GM18499 (cell line): ENCODE results near the gene PSMD14.
A peak's percentile ranks its signal among the peaks of the same experiment; 100 is the strongest.
"Not testable (repeated sequence)": the region's sequence is repeated elsewhere in the genome, so short reads cannot be mapped to it uniquely, and the experiment has no call there.

ENCODE experiments used
- ATAC-seq: cut with Tn5 transposase; IDR thresholded peaks from one replicate; pipeline ENCODE4 v1.9.1; 2021; ENCODE audit warnings: moderate number of reproducible peaks; ENCODE audit not compliant: insufficient read depth, unreplicated experiment

The PSMD14 gene

DNA sequence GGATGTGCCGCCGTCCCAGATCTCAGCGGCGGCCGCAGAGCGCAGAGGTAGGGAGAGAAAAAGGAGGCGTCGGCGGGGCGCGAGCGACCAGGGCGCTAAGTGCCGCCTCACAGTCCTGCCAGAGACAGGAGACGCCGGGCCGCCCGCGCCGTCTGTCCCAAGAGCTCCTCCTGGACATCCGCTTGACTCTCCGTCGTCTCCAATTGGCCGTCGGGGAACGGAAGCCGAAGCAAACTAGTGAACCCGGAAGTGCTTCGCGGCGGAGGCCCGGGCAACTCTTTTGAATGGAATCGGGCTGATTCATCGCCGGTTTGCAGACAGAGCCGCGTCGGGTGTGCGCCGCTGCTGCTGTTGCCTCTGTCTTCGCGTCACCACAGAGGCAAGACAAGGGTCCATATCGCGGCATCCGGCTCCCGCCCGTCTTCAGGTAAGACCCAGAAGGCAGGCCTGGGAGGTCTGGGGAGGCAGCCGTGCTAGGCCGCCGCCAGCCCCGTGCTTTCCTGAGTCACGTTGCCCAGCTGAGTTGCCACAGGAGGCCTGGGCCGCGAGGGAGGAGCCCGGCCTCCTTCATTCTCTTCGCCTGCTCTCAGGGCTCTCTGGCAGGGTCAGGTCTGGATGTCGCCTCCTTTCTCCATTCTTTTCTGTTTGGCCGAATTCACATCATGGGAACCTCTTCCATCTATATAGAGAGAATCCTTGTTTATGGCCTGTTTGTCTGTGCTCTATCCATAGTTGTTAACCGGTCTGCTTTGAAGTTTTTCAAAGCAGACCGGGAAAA, at the start of gene PSMD14:
TSS of gene PSMD14 (plus strand) at position 248 of the 778 bp plus-strand sequence. CDS start 10,401 bp downstream, outside the sequence.
- peak; percentile 90 for ATAC-seq

DNA sequence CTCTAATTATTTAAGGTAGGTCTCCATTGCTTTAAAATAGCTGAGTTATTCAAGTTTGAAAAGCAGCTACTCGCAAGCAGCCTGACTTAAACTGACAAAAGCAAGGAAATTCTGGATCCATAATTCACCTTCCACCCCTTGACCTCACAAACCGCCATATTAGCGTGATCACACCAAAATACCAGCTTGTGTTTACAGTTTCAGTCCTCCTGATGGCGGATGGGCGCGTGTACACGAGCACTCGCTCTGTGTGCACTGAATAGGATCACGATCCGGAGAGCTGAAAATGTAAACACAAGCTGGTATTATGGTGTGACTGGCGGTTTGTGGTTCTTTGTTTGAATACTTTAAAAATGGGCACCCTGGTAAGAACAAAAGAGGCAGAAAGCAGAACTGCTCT, 42.4 kb upstream of the PSMD14 start:
- no peak for ATAC-seq

DNA sequence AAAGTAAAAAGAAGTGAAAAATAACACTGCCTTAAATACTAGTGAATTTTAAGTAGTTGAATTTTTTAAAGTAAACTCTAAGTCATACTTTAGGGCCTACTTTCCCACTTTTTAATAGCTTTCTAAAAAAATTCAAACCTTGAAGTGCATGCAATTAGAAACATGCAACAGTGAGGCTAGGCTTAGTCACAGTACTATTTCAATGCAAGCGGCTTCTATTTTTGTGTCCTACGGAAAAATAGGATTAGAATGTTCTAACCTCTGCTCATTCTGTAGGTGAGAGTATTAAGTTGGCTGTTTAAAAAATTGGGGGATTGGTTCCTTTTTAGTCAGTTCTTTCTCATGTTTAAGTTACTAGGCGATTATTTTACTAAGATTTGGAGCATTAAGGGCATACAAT, 39.1 kb upstream of the PSMD14 start:
- ATAC-seq, result no peak

DNA sequence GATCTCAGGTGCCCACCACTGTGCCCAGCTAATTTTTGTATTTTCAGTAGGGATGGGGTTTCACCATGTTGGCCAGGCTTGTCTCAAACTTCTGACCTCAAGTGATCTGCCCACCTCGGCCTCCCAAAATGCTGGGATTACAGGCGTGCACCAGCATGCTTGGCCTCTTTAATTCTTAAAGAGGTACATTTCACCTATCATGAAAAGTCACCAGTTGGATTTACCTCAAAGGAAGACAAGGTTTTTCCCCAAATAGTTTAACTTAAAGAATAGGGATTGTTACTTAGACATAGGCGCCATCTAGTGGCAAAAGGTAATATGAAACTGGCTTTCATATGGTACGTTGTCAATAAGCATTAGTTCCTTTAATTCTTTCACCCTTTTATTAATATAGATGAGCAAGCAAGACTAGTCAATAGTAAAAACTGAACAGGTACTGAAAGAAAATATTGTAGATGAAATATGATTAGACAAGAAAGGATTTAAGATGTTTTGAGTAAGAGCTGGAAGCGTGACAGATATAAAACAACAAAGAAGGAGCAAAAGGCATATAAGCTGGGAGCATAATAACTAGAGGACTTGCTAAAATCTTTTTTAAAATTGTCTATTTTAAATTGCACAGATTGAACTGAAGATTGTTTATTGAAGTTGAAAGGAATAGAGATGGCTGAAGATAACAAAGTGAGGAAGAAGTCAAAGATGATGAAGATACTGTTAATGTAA, 35.0 kb upstream of the PSMD14 start:
- ATAC-seq, result peak; percentile 55

DNA sequence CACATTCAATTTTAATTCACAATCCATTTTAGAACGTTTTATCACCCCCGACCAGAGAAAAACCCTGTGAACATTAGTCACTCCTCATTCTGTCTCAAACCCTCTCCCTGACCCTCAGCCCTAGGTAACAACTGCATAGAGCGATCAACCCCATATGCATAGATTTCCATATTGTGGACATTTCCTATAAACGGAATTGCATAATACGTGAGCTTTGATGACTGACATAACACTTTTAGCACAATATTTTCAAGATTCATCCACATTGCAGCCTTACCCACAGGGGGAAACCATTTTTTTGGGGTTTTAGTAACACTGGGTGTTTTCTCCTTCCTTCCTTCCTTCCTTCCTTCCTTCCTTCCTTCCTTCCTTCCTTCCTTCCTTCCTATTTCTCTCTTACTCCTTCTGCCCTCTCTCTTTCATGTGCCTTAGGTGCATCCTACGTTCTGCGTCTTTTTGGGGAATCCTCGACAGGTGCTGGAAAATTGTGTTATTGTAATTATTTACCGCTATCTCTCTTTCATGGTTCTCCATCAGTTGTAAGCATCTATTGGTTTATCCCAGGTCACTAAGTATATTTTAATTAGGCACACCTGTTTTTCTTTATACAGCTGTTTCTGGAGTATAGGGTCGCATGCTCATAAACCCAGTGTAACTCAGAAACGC, 29.5 kb upstream of the PSMD14 start:
- ATAC-seq, result not testable (repeated sequence)

DNA sequence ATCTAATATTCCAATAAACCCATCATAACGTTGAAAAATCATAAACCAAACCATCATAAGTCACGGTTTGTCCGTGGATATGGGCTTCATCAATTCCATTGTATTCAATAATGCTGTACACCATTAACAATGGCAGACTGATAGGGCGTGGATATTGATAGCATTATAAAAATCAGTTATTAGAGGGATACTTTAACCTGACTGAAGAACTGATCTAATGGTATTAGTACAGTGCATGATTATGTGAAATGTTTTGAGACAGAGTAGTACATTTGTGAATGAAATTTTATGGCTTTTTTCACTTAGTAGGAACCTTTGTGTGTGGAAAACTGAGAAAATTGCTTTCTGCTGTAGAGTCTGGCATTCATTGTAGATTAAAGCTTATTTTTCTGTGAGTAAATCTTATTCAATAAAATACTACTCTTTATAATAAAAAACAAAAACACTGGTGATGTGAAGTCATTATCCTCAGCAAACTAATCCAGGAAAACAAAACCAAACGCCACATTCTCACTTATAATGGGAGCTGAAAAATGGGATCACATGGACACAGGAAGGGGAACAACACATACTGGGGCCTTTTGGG, 28.9 kb upstream of the PSMD14 start:
- ATAC-seq, result not testable (repeated sequence)

DNA sequence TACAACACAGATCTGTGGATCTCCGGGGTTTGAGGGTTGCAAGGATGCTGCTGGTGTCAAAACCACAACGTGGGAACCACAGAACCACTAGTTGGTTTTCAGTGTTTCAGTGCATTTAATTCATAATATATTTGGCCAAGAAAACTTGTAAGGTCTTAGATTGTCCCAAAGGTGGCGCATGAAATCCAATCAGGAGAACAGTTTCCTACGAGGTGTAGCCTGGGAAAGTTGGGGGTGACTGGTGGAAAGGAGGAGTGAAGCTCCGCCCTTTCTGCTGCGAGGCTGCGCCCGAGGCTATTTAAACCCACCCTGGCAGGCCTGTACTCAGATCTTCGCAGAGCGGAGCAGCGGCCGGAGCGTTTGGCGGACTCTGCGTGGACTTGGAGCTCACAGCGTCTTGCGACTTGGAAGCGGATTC, 27.3 kb upstream of the PSMD14 start:
- ATAC-seq, result not testable (repeated sequence)

DNA sequence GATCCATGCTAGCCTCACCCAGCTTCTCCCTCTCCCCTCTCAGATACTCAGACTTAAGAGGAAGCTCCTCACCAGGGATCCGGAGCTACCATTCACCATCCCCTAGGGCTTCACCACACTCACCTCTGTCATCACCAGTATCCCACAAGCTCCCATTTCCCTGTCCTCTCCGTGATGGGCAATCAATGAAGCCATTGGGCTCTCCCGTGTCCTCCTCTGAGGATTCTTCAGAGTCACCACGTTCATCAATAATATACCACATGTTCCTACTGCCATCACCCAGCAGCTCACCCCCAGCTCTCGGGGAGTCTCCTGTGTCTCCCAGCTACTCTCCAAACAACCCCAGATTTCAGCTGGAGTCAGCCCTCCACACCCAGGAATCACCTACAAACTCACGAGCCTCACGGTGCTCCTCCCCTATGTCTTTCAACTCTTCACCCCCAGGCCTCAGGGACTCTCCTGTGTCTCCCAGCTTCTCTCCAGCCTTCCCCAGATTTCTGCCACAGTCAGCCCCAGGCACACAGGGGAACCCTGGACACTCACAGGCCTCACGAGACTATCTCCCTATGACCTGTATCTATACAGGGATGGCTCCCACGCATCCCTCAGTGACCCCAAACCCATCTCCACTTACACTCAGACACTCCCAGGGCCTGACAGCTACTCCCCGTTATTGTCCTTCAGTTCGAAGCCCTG, 26.5 kb upstream of the PSMD14 start:
- ATAC-seq, result not testable (repeated sequence)

DNA sequence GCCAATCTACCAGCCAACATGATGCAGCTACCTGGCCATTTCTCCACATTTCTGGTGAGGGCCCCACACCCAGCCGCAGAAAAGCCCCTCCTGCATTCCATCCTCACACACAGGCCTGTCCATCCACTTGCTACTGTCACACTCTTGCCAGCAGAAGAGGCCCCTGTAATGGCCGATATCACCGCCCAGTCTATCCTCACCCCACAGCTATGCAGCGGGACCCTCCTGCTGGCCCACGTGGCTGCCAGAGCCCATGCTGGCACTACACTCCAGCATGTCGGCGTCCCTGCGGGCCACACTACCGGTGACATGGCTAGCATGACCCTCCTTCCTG, 25.9 kb upstream of the PSMD14 start:
- ATAC-seq, result not testable (repeated sequence)

DNA sequence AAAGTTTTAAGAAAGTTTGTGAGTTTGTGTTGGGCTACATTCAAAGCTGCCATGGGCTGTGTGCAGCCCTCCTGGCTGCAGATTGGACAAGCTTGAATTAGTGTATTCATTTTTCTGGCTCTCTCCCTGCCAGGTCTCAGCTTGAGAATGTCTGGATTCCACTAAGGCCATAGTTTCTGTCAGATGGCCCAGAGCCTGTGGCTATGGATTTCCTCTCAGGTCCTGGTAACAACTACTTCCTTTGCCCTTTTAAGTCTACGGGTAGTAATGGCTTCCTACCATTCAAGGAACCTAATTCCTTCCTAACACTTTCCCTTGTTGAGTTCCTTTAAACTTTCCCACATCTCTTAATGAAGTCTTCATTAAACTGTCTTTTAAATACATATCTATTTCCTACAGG, 24.3 kb upstream of the PSMD14 start:
- no peak for ATAC-seq

DNA sequence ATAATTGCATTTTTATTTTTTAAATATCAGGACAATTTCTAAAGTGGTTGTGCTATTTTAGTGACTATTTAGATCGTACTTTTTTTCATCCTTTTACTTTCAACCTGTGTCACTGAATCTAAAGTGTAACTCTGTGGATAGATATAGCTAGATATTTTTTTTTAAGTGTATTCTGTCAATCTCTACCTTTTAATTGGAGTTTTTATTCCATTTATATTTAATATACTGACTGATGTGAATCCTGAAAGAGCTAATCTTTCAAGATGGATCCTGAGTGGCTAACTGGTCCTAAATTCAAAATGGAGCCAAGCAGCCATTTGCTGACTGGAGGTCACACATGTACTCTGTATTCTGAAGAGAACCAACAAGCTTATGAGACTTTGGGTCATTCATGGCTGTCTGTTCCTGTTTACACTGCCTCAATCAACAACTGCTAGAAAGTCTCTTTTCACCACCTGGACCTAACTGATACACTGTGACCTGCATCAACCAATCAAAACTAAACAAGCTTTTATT, 4.6 kb upstream of the PSMD14 start:
- no peak for ATAC-seq

DNA sequence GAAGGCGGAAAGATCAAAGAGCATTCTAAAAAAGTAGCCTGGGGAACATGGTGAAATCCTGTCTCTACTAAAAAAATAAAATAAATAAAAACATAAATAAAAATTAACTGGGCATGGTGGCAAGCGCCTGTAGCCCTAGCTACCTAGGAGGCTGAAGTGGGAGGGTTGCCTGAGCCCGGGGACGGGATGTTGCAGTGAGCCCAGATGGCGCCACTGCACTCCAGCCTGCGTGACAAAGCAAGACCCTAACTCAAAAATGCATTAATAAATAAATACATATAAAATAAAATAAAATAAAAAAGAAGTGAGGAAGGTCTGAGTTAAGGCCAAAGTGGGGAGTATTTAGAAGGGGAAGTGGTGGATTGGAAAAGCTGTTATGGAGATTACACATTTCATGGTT, 1.3 kb upstream of the PSMD14 start:
- no peak for ATAC-seq

DNA sequence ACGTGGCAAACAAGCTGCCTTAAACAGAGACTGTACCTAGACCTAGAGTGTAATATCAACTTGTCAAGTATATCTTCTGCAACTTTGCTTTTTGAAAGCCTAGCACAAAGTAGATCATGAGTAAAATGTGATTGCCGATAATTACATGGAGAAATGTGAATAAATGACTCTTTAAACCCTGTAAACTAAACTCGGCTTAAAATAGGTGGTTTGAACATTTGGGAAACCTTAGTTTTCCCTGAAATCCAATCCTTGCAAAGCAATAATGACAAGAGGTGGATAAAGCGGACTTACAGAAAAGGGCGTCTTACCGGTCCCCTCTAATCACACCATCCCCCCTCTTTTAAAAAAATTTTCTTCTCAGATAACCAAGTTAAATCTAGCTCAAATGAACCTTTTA, 549 bp upstream of the PSMD14 start:
- ATAC-seq, result no peak

DNA sequence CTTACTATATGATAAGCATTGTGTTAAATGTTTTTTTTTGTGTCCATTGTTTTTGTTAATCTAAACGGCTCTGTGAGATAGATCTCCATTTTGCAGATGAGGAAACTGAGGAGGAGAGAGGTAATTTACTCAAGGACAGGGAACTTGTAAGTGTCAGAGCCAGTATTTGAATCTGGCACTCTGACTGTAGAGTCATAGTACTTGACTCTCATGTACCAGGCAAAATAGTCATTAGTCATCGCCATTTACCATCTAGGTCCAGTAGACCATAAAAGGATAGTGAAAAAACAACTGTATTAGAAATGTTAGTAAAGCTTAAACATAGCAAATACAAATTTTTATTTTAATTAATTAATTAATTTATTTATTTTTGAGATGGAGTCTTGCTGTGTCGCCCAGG, 4.8 kb downstream of the PSMD14 start:
- no peak for ATAC-seq

DNA sequence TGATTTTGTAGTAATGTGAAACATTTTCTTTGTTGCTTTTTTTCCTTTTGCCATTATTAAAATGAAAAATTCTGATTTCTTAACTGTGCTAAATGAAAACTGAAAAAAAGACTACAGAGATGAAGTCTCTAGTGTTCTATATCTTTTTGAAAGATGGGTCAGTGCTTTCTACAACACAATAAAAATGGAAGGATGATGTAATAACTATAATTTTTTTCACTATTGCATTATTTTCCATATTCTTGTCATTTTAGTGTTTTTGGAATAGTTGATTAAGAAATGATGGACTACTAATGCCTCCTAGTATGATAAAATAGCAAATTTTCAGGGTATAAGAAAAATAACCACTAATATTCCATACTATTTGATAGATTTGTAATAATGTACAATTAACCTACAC, 7.2 kb downstream of the PSMD14 start:
- ATAC-seq, result no peak

DNA sequence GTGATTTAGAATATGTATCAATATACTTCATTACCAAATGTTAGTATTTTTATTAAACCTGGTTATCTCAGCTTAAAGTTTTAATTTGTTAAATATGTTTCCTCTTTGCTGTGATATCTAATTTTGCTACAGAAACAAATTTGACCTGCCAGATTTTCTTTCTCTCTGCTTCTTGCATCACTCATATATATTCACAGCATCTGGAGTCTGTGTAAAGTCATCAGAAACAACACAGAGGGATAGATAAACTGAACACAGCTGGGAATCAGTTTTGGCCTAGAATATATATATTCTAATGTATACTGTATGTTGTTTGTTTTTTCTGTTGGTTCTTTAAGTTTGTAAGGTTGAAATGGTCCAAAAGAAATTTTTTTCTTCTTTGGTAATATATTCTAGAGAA, 8.5 kb downstream of the PSMD14 start:
- ATAC-seq, result no peak

DNA sequence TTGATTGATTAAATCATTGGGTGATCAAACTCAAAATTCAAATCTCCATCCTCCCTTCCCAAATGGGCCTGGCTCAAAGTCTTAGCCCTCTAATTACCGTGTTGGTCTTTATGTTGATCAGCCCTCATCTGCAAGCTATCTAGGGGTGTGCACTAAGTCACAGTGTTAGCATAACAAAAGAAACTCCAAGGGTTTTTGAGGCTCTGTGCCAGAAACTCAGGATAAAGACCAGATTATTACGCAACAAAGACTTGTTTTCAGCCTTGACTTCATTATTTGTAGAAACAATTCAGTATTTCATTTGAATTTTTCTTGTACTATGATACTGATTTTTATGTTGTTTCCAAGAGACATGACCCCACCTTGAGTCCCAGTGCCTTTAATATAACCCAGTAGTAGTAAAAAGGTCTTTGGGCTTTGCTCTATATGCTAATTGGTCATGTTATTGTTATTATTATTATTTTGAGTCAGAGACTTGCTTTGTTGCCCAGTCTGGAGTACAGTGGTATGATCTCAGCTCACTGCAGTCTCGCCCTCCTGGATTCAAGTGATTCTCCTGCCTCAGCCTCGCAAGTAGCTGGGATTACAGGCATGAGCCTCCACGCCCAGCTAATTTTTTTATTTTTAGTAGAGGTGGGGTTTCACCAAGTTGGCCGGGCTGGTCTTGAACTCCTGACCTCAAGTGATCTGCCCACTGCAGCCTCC, 13.9 kb downstream of the PSMD14 start:
- ATAC-seq, result no peak

DNA sequence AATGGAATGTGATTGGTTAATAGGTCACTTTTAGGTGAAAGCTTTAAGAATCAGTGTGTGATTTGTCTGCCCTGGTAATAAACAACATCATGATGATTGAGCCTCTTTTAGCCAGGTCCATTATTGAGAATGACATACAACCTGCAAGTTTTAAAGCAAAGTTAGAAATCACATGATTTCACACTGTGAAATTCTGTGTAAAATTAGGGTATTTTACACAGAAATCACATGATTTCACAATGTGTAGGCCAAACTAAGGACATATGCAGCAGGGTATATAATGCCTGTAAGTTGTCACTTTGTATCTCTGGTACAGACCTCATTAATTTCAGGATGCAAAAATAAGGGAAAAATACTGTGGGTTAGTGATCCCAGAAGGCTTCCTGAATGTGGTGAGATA, 16.7 kb downstream of the PSMD14 start:
- ATAC-seq, result no peak

DNA sequence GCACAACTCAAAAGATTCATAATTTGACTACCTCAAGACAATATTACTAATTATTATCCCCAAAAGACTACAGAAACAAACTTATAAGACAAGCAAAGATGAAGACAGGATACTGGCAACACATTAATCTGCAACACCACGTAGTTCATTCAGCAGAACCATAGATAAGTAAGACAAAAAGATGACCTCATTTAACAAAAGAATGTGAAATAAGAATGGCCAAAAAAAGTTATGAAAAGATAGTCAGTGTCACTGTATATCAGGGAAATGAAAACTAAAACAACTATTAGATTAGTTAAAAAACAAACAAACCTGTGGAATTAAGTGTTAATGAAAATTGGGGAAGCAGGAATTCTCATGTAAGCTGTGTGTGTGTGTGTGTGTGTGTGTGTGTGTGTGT, 19.4 kb downstream of the PSMD14 start:
- ATAC-seq, result no peak
